SK-N-SH treated with all-trans-retinoic acid at 6 μM for 48 hours (cell line): Measurements from ENCODE around the gene LPP.

Experiments used
- CSDC2 ChIP-seq: fragments of 250-450 bp; sonication (Bioruptor Pico); IDR thresholded peaks from 2 replicates; pipeline ENCODE4 v1.5.0; 2020; ENCODE audit warnings: mild to moderate bottlenecking, moderate library complexity
- ZFP30 ChIP-seq: fragments of 450-650 bp; formaldehyde crosslinking; IDR thresholded peaks from 2 replicates; pipeline ENCODE4 v1.5.0; 2022; ENCODE audit warnings: mild to moderate bottlenecking, moderate library complexity
- ZNF70 ChIP-seq: fragments of 450-650 bp; formaldehyde crosslinking; IDR thresholded peaks from 2 replicates; pipeline ENCODE4 v1.5.0; 2020; ENCODE audit warnings: mild to moderate bottlenecking, moderate library complexity
- TF ChIP-seq, protein P1 (sequence below): fragments of 250-450 bp; sonication (Bioruptor Pico); IDR thresholded peaks from 2 replicates; pipeline ENCODE4 v1.8.0; 2021; ENCODE audit warnings: low read depth, mild to moderate bottlenecking, moderate library complexity, borderline replicate concordance

DNA sequence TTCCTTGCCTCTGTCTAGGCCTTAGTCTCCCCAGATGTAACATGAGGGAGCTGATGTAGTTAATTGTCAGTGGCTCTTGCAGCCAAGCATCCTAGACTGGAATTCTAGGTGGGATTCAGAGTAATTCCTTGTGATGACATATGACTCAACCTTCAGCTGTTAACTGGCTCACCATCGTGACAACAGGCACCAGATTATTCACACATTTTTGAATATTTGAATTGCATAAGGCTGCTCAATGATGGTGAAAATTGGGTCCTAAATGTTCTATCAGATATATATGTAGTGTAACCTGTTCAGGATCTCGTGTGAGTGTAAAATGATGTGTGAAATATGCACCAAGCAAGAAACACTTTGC, 405.1 kb downstream of the LPP start:
- TF ChIP-seq, protein P1, sequence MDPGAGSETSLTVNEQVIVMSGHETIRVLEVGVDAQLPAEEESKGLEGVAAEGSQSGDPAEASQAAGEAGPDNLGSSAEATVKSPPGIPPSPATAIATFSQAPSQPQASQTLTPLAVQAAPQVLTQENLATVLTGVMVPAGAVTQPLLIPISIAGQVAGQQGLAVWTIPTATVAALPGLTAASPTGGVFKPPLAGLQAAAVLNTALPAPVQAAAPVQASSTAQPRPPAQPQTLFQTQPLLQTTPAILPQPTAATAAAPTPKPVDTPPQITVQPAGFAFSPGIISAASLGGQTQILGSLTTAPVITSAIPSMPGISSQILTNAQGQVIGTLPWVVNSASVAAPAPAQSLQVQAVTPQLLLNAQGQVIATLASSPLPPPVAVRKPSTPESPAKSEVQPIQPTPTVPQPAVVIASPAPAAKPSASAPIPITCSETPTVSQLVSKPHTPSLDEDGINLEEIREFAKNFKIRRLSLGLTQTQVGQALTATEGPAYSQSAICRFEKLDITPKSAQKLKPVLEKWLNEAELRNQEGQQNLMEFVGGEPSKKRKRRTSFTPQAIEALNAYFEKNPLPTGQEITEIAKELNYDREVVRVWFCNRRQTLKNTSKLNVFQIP: no peak
- no peak for TF ChIP-seq CSDC2 (CRISPR knock-in tag)
- no peak for TF ChIP-seq ZNF70
- no peak for TF ChIP-seq ZFP30
